Subcutaneous adipose tissue (tissue), 4 donors: ENCODE results near the gene GLRX3. TPM values are rescaled to one million over a fixed set of nuclear protein-coding genes. Genes with fewer than 3 reads are reported as not detected.

Source experiments
- CTCF ChIP-seq: fragments of 450-650 bp; IDR thresholded peaks from one replicate; pipeline ENCODE4 v1.5.1; 2016; ENCODE audit warnings: low read depth, mild to moderate bottlenecking, control low read depth, antibody characterized with exemption, moderate library complexity
- total RNA-seq, 4 donors: library from RNA; depleted of rRNA; stranded (reverse); fragments of >200 nt; gene quantifications; one replicate each; pipeline ENCODE4 v1.1.0, GENCODE V29; 2016

GLRX3 gene
- total RNA-seq, 4 donors from 2014 or later = 39.0 to 58.0 (median 45.1) TPM

- TF ChIP-seq CTCF = no peak
Observed at GRCh38 chr10:130192276-130192848, 56.2 kb downstream of the GLRX3 start.

- TF ChIP-seq CTCF = no peak
Observed at GRCh38 chr10:130193033-130193432, 56.8 kb downstream of the GLRX3 start.

GRCh38 chr10:130193493-130194193 lies 57.5 kb downstream of the GLRX3 start:
- TF ChIP-seq CTCF = no peak

DNA sequence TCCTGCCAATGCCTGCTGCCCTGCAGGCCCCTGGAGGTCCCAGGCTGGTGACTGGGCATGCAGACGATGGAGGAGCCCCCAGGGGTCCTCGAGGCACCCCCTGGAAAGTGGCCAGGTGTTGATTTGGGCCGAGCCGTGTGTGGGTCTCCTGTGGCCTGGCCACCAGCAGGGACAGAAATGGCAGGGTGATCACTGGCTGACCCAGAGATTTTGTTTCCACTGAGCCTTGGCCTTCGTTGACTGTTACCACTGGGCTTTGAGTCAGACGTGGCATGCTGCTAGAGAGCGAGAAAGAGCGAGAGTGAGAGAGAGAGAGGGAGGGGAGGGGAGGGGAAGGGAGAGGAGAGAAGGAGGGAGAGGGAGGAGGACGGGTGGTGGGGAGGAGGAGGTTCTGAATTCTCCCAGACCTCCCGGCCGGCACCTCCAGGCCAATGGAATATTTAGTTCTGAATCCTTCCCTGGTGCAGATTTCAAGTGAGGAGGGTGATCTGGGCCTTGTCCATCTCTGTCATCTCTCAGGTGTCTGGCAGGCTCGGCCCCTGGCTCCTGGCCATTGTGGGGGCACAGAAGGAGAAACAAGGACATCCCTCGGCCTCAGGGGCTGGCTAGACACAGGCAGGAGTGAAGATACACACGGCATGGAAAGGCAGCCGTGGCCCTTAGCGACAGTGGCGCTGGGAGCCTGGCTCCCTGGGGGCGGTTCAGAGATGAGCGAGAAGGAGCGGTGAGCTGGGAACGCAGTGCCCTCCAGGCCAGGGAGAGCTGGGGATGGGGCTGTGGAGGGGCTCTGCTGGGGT lies 58.2 kb downstream of the GLRX3 start:
- no peak for TF ChIP-seq CTCF

GRCh38 chr10:130194991-130195645 lies 58.9 kb downstream of the GLRX3 start:
- TF ChIP-seq CTCF = no peak

GRCh38 chr10:130195746-130196294 lies 59.6 kb downstream of the GLRX3 start:
- TF ChIP-seq CTCF = no peak
